GM12874 (cell line): ENCODE measurements around the gene GPRC6A.

Source experiments
- TF ChIP-seq, protein P1 (sequence below): IDR thresholded peaks from 2 replicates; pipeline ENCODE4 v1.5.1; 2011; ENCODE audit warnings: low read depth, mild to moderate bottlenecking, control low read depth, low read length, moderate library complexity; ENCODE audit not compliant: insufficient read depth

Gene GPRC6A

DNA sequence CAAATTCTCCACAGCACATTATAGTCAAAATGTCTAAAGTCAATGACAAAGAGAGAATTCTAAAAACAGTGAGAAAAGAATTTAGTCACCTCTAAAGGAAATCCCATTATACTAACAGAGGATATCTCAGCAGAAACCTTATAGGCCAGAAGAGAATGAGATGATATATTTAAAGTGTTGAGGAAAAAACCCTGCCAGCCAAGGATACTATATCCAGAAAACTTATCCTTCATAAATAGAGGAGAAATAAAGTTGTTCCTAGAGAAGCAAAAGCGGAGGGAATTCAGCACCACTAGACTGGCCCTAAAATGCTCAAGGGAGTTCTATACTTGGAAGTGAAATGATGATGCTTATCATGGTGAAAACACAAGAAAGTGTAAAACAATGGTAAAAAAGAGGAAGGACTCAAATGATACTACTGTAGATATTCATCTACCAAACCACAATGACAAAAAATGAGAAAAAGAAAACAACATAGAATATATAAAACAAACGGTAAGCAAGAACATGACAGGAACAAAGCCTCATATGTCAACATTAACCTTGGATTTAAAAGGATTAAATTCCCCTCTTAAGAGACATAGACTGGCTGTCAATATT lies 16.7 kb downstream of the GPRC6A start:
- TF ChIP-seq, protein P1, sequence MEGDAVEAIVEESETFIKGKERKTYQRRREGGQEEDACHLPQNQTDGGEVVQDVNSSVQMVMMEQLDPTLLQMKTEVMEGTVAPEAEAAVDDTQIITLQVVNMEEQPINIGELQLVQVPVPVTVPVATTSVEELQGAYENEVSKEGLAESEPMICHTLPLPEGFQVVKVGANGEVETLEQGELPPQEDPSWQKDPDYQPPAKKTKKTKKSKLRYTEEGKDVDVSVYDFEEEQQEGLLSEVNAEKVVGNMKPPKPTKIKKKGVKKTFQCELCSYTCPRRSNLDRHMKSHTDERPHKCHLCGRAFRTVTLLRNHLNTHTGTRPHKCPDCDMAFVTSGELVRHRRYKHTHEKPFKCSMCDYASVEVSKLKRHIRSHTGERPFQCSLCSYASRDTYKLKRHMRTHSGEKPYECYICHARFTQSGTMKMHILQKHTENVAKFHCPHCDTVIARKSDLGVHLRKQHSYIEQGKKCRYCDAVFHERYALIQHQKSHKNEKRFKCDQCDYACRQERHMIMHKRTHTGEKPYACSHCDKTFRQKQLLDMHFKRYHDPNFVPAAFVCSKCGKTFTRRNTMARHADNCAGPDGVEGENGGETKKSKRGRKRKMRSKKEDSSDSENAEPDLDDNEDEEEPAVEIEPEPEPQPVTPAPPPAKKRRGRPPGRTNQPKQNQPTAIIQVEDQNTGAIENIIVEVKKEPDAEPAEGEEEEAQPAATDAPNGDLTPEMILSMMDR, result no peak

- TF ChIP-seq, protein P1, result no peak
These were observed 26.9 kb downstream of the GPRC6A start for GRCh38 chr6:116801971-116802370.

DNA sequence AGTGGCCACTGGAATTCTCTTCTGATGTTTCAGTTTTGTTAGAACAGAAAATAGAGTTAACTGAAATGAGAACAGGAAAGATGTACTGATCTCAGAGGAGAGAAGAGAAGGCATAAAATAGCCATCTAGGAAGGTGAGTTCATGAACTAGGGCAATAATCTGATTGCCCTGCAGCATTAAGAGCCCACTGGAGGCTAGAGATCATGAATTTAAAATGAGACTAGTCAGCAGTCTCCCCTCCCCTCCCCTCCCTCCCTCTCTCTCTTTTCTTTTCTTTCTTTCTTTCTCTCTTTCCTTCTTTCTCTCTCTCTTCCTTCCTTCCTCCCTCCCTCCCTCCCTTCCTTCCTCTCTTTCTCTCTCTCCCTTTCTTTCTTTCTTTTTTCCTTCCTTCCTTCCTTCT lies 28.9 kb downstream of the GPRC6A start:
- TF ChIP-seq, protein P1, result no peak

GRCh38 chr6:116797585-116797984 lies 31.3 kb downstream of the GPRC6A start:
- TF ChIP-seq, protein P1, result no peak

DNA sequence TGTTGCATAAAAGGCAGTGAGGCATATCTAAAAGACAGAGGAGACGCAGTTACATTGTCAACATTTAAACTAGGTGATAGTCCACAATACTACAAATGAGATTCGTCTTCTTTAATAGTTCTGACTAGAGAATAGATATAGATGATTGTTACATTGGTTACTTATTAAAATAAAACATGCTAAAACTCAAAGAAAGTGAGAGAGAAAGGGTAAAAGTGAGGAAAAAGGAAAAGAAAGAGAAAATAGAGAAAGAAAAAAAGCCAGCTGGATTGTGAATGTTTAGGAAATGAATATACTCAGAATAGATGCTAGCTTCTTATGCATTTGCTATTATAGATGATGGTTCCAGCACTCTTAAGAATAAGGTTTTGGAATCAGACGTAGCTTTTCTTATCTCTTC lies 35.7 kb downstream of the GPRC6A start:
- TF ChIP-seq, protein P1, result no peak

DNA sequence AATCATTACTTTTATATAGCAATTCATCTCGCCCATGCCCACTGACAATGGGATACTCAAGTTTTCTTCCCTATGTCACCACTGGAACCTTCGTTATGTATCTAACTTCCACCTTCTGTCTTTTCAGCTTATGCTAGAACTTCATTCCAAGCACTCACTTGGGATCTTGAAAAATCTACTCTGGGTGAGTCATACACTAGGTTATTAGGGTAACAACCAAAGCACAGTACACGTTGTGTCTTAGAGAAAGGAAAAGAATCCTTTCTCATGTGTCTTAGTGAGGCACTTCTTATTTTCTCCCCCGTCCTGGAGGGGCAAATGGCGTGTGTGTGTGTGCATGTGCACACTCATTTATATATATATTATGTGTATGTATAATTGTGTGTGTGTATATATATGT lies 45.0 kb downstream of the GPRC6A start:
- TF ChIP-seq, protein P1, result no peak

DNA sequence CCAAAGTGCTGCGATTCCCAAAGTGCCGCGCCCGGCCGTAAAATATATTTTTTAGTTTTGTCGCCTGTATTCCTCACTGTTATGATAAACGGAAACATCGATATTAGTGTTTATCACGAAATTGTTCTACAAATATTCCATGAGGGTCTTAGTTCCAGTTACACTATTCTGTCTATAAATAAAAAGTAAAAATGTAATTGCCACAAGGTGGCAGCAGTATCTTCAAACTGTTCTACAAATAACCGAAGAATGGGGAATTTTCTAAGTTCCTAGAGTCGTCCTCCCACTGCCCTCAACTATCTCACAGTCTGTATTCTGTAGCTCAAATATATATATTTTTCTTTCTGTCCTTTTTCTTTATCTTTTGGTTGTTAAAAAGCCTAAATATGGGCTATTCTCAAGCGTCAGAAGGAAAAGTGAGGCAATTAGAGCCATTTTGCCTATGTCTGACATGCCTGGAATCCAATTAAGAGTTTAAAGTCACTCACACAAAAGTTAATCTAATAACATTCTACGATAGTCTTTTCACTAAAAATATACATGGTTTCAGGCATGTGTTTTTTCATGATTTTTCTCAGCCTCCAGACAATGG lies 49.2 kb downstream of the GPRC6A start:
- TF ChIP-seq, protein P1, result 0 out of 2 replicates have a peak, but pooled peaks have one; percentile 5
